DMS53 treated with DMSO at 0.1 percent for 48 hours (cell line): ENCODE measurements around the gene SASH1.
"Not testable (repeated sequence)": the region's sequence is repeated elsewhere in the genome, so short reads cannot be mapped to it uniquely, and the experiment has no call there.

ENCODE experiments used
- DNase-seq: peaks from one replicate; lab custom pipeline; 2025; ENCODE audit not compliant: unreplicated experiment; lab: John Stamatoyannopoulos, UW

The SASH1 gene

DNA sequence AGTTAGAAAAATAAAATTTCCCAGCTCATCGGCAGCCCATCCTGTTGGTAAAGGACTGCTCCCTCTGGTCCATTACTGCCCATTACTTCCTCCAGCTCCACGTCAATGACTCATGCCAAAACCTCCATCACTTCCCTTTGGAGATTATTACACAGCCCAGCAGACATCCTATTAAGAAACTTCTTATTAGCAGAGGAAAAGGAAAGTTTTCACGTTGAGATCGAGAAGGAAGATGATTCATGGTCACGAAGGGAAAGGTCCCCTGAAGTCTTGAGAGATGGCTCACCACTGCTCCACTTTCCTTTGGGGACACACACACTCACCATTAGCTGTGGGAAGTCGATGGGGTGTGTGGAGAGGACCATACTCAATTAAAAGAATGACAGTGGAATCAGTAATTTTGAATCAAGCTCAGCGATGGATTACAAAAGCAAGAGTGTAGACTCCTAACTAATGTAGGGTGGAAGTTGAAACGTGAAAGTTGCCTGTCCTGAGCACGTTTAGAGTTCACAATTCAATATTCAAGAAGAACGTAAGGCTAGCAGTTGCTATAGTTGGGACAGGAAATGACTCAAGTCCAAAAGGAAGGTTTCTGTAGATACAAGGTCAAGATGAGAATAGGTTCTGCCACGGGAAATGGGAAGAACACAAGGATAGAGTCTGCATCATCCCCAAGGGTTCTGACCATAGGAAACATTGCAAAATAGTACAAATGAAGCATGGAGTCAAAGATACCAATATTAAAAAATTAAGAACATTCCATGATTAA, 21.6 kb downstream of the SASH1 start:
- no peak for DNase-seq

DNA sequence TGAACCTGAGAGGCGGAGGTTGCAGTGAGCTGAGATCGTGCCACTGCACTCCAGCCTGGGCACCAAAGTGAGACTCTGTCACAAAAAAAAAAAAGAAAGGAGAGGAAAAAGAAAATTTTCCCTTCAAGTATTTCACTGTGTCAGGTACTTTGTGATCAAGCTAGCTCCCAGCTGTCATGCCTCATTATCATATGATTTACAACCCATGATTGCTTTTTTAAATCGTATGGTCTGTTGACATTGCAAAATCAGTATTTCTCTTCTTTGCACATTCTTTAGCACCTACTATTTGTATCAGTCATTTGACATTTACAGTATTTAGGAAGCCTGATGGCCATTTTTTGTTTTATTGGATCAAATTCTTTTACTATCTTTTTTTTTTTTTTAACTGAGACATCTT, 22.4 kb downstream of the SASH1 start:
- DNase-seq: no peak

DNA sequence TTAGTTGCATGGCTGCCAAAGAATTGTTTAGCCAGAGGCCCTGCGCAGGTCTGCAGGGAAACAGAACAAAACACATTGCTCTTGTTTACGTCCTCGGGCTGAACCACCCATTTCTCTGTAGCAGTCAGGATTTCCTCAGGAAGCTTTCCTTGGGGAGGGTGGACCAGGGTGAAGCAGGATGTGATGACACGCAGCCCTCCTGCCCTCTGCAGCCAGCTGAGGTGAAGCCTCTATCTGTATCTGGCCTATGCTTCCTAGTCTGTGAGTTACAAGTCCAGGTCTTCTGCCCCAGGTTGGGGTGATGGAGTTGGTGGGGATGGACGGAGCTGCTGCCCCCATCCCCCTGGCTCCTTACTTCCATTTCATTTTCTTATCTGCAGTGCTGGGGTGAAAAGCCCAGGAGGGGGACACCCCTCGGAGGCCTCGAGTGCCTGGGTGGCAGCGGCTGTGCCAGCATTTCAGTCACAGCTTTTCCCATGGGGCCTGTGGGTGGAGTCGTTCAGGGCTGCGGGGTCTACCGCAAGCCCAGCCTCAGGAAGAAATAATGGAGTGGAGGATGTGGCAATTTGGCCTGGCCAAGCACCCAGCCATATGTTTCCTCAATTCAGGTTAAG, 24.9 kb downstream of the SASH1 start:
- DNase-seq: no peak

DNA sequence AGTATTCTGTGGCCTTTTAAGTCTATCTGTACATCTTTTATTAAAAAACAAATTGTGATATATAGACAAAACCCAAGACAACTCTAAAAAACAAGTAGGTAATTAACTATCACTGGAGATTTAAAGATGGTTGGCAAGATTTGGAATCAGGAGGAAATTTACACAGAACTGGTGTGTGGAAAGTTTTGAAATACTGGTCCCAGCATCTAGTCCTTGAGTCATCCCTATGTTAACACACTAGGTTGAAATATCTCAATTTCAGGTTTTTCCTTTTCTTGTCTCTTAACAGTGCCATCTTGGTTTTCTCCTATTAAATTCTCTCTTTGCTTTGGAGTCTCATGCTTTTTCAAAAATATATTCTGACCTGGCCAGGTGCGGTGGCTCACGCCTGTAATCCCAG, 27.5 kb downstream of the SASH1 start:
- DNase-seq: no peak

DNA sequence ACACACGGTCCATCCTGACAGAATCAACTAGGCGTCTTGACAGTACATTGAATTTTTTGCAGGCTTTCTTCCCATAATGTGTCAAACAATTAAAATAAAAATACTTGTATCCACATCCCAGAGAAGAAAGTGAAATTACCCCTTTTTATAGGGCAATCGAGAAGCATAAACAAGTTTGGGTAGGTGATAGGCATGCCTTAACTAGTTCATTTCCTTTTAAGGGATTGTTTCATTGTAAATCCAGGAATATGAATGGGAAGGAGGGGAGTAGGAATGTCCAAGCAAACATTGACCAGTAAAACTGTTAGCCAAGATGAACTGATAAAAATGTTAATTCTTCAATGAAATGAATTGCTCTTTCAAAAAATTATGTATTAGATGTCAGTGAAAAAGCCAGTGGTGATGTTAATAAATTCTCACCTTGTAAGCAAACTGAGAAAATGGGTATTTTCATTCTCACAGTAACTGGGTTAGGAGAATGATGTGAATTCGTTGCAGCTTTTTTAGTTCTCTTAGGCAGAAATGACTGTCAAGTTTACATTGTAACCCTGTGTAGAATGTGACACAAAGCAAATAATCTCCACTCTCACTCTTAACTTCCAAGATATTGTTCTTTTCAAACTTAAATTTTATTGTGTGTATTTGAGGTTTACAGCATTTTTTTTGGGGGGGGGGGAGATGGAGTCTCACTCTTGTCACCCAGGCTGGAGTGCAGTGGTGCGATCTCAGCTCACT, 31.6 kb downstream of the SASH1 start:
- no peak for DNase-seq

DNA sequence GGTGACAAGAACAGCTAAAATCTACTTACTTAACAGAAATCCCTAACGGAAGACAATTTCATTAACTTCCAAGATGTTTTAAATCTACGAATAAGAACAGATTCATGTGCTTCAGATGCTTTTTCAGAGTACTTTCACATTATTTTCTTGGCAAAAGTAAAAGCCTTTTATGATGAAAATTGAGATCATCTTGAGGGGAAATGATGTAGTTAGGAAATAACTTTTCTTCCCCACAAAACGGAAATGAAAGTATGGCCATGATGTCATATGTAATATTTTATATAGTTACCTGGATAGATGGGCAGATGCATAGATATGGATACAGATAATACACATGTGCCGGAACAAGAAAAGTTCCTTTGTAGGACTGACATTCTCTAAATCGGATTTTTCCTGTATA, 32.8 kb downstream of the SASH1 start:
- DNase-seq: no peak

DNA sequence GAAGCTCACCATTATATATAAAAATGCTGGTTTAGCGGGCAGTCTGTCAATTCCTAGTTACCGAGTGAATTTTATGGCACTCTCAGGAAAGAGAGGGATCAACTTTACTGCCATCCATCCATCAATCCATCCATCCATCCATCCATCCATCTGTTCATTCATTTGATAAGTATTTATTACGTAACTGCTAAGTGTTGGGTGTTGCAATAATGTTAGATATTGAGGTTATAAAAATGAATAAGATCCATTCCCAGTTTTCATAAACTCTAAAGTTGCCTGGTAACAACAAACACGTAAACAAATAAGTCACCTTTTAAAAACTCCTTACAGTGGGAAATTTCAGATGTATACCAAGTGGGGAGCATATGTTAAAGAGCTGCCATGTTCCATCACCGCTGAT, 36.8 kb downstream of the SASH1 start:
- DNase-seq: no peak

DNA sequence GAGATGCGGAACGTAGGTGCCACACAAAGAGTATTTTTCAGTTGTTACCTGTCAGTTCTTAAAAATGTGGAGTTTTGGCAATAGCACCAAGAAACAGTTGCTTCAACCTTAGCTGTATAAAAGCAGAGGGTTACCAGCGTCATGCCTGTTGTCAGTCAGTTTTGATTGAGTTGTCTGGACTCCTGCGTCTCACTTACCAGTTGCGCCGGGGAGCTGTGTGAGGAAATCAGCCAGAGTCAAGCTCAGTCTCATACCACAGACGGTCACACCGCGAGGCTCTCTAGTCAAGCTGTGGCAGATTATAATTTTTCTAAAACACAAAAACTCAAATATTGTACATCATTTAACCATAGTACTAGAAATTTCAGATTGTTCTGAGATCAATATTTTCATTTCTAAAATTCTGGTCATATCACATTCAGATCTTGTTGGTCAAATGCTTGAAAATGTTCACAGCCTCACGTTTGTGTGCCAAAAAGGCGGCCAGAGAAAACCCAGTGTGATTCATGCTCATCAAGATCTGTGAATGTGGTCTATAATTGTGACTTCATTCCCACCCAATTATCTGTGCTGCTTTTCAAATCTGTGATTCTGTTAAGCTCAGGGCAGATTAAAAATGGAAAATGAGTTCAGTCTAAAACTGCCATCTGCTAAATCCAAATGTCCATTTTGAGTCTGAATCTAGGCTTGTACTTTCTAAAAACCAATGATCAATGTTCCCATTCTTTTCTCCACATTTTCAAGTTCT, 37.5 kb downstream of the SASH1 start:
- no peak for DNase-seq

DNA sequence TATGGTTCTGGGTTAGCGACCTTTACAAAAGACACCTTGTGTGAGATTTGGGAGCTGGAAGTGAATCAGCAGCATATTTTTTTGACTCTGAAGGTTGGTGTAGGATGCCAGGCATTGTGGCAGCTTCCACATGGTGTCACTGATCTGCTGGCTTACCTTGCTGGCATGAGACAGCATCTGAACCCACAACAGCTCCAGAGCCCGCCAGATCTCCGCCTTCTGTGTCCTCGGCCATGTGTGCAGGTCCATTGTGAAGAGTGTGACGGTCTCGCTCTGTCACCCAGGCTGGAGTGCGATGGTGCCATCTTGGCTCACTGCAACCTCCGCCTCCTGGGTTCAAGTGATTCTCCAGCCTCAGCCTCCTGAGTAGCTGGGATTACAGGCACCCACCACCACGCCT, 39.4 kb downstream of the SASH1 start:
- DNase-seq: not testable (repeated sequence)

DNA sequence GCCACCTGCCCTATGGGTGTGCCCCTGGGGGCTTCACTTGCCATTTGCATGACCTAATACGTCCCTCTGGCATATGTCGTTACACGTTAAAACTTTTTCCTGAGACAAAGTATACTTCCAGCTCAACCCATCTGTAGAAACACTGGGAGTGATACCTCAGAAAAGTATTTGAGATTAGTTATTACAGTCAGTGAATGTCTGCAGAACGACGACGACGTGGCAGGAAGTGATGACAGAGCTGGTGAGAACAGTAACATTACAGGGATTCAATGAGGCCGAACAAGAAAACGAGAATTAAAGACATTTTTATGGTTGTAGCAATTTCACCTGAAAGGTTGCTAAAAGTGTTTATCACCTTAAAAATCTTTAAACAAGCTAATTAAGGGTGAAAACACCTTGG, 40.2 kb downstream of the SASH1 start:
- no peak for DNase-seq

DNA sequence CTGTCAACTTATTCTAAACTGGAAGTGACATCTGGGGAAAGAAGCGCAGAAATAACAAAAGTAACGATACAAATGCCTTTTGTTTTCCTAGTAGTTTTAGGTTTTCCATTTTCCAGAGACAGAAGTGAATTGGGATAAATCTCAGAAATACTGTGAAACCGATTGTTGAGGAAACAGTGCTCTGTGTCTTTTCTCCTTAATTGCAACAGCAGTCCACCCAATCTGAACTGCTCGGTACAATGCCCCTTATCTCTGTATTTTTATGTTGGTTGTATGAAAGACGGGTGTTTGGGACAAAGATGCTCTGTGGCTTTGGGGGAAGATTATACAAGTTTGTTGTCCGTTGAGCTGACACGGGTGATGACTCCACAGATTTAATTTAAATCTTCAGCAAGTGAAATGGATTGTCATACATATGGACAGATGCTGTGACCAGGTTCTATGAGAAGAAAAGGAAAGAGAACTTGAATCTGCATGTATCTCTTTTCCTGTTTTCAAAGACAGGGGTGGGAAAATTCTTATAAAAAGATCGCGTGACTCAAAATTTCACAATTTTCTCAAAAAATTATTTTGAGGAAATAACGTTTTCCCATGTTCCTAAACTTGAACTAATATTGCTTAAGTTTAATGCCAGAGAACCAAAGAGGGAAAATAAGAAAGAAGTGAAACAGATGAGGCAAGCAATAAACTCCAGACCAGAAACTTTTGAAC, 41.2 kb downstream of the SASH1 start:
- DNase-seq: no peak

DNA sequence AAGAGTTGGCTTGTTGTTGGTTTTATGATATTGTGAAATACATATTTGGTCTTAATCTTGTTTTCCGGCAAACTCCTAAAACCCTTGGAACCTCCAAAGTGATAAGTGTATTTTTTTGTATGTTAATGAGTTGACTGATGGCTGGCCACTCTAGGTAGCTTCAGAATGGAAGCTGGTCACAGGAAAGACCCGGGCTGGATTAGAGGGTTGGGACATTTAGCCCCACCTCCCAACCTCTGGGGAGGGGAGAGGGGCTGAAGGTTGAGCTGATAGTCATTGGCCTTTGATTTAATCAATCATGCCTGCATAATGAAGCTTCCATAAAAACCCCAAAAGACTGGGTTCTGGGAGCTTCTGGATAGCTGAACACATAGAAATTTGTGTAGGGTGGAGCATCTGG, 42.7 kb downstream of the SASH1 start:
- DNase-seq: no peak

DNA sequence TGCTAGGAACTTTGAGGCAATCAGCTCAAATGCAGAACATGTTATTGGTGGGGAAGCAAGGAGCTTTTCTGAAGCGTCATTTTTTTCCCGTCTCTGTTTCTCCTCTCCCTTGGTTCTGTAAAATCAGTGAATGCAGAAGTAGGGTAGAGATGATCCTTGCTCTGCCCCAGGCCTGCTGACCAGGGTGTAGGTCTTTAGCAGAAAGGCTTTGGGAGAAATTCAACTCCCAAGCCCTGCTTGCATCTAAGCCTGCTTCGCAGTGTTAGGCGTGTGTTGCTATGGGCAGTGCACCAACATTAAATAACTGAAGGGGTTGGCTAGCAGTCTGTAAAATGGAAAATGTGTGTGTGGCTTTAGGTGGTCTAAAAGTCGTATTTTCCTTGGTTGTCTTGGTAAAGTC, 45.9 kb downstream of the SASH1 start:
- DNase-seq: no peak

DNA sequence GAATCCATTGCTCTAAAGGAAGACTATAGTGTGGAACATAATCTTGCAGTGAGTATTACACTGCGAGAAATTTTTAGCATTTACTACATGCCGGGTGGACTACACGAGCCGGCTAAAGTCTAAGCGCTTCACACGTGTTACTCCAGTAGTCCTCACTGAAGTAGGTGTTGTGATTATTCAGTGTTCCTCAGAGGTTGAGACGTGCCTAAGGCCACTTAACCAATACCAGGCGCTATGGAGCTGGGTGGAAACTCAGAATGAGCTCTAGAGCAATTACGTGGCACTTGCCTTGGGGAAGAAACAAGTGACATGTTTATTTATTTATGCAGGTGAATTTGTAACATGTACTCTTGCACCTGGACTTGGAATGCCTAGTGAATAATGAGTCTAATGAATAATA, 46.4 kb downstream of the SASH1 start:
- DNase-seq: no peak

DNA sequence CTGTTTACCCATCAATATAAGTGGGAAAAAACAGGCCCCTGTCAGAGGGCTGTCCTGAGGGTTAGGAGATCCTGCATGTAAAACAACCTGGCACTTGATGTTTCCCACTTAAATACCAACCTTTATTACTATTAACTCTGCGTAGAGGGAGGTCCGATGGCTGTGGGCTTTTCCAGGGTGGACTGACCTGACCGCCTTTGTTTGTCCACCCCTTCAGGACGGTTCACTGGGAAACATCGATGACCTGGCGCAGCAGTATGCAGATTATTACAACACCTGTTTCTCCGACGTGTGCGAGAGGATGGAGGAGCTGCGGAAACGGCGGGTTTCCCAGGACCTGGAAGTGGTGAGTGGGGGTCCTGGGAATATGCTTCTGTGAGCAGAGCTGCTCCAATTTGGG, 47.3 kb downstream of the SASH1 start:
- DNase-seq: no peak

DNA sequence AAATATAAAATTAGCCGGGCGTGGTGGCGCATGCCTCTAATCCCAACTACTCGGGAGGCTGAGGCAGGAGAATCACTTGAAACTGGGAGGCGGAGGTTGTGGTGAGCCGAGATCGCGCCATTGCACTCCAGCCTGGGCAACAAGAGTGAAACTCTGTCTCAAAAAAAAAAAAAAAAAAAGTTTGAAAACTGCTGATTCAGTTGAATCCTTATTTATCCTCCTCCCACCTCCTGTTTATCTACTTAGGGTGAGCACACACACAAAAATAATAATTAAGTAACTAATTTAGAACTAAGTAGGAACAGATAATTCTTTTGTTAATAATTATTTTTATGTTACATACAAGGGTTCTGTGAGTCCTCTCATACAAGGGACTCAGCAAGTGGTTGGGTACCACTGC, 49.5 kb downstream of the SASH1 start:
- DNase-seq: not testable (repeated sequence)

DNA sequence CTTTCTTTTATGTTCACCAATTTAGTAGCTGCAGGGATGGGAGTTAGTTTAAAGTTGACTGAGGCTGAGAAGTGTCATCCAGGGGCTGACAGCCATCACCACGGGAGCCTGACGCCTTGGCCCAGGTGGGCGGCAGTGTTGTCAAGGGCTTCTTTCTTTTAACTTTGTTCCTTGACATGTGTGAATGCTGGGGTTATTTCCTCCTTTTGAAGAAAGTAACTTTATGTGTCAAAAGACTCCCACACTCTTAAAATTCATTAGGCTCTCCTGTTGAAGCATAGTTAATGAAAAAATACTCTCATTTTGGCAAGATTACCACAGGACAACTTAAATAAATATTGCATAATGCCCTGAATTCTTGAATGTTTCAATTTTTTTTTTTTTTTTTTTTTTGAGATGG, 50.0 kb downstream of the SASH1 start:
- no peak for DNase-seq

DNA sequence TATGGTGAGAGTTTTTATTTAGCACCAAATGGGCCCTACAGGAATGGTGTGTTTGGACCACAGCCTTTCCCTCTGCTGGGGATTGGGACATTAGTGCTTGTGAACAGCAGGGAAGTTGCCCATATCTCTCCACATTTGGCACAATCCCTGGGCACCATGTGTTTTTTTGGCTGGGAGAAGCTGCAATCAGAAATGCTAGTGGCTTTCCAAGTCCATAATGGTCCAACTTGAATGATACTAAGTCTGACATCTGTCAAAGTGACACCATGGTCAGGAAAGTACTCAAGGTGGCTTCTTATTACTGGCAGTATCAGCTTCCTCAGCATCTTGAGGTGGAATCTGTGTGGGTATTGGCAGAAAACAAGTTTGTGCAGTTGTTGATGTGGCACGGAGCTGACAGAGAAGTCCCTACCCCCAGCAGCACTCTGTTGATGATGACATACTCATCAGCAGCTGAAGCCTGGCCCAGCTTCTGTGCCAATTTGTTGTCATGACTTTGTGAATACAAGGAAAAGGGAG, 53.0 kb downstream of the SASH1 start:
- DNase-seq: no peak

DNA sequence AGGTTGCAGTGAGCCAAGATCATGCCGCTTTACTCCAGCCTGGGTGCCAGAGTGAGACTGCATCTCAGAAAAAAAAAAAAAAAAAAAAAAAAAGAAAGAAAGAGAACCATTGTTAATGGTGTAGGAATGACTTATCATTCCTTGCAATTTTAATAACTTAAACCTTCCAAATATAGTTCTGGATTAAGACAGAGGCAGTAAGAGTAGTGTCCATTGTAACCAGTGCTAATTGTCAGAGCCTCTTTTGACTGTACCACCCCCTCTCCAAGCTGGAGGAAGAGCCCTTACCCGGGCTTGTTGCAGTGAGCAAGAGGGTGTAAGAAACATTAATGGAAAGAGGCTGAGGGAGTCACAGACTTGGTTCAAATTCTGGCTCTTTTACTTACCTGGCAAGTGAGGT, 53.8 kb downstream of the SASH1 start:
- DNase-seq: no peak

DNA sequence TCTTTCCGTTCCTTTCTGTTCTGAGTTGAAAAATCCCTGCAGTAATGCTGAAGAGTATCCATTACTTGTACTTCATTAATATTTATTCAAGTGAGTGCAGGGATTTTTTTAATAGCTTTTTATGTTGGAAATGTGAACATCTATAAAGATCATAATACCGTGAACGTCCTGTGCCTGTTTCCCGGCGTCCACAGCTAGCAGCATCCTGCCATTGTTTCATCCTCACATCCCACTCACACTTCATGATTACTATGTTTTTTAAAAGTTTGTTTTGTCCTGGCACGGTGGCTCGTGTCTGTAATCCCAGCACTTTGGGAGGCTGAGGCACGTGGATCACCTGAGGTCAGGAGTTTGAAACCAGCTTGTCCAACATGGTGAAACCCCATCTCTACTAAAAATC, 54.3 kb downstream of the SASH1 start:
- no peak for DNase-seq

DNA sequence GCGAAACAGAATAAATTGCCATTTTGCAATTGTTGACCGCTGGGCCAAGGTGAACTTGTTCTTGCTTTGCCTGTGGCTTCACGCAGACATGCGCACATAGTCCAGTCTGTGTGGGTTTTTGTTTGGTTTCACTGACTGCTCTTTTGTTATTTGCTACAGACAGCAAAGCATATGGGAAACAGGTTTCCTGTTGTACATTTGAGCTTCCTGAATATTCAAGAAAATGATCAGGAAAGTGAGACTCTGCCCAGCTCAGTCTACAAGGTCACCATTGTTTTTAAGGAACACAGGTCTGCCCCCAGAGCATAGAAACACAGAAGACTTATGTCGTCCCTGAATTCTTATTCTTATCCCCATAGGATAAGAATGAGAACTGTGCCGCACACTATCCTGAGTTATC, 55.6 kb downstream of the SASH1 start:
- DNase-seq: no peak
